ENCODE results near the gene GPR152. TPM values are rescaled to one million over a fixed set of nuclear protein-coding genes. Genes with fewer than 3 reads are reported as not detected.

The GPR152 gene
- total RNA-seq, 1 experiment from 2014 or later = not detected

DNA sequence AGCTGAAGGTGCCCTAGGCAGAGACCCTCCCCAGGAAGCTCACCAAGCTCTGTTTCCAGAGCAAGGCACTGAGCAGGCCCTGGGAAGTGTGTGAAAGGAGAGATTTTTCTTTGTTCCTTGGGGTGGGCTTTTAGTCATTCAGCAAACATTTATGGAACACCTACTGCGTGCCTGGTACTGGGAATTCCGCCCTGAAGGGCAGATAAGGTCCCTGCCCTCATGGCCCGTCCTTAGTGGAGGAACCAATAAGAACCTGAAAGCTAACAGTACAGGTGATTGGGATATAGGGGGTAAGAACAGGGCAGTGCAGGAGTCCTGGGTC lies 12.6 kb upstream of the GPR152 start:
- Histone ChIP-seq H3K4me3 (replicated peaks in 1 of 2; ENCODE audit: low read depth in 1 of 2, low read length in 2 of 2) (peak overlapping the region; percentile 87 to 96), H3K9me3 (ENCODE audit: control insufficient read depth in 1 of 2, insufficient read depth in 1 of 2, low read depth in 1 of 2, low read length in 2 of 2) (no peaks in the 10 kb centered on the region), H3K27ac (ENCODE audit: low read depth, low read length) (peak overlapping the region; percentile 98), H2AFZ (ENCODE audit: low read depth, low read length, poor library complexity, severe bottlenecking) (no peak overlapping the region), H3K9me2 (ENCODE audit: insufficient read depth) (no peaks in the 10 kb centered on the region), H3K4me1 (ENCODE audit: control insufficient read depth in 1 of 2, insufficient read depth in 2 of 2, low read length in 2 of 2) (peaks cover 35 to 59% of the 10 kb centered on the region in 2 experiments), H3K9ac (ENCODE audit: low read length) (peak overlapping the region; percentile 97), H4K20me1 (ENCODE audit: insufficient read depth) (no peaks in the 10 kb centered on the region), H3K27me3 (ENCODE audit: insufficient read depth, low read length) (no peaks in the 10 kb centered on the region), H3K4me2 (ENCODE audit: low read length) (peak overlapping the region; percentile 100), H3K79me2 (ENCODE audit: insufficient read depth, low read length) (peaks cover 15% of the 10 kb centered on the region; the same call in 1 of the 2 replicates), H3K36me3 (ENCODE audit: control insufficient read depth in 1 of 2, insufficient read depth in 2 of 2, low read length in 2 of 2) (no peaks in the 10 kb centered on the region)
- TF ChIP-seq FOSL1 (IDR thresholded peaks at IDR 0.05; ENCODE audit: low read depth) (no peak), POLR2AphosphoS5 (IDR thresholded peaks at IDR 0.05; ENCODE audit: low read depth, low read length) (no peak), JUND (IDR thresholded peaks at IDR 0.05) (no peak), POLR2A (IDR thresholded peaks at IDR 0.05; ENCODE audit: borderline replicate concordance, extremely low read depth, insufficient read depth, insufficient read length) (no peak), RAD21 (IDR thresholded peaks at IDR 0.05; ENCODE audit: low read depth) (no peak), SP1 (IDR thresholded peaks at IDR 0.05; ENCODE audit: low read depth) (no peak), ELF1 (IDR thresholded peaks at IDR 0.05; ENCODE audit: borderline replicate concordance, low read depth) (no peak), EGR1 (IDR thresholded peaks at IDR 0.05; ENCODE audit: low read depth) (no peak), SIN3A (IDR thresholded peaks at IDR 0.05; ENCODE audit: low read depth) (no peak), EZH2phosphoT487 (IDR thresholded peaks at IDR 0.05; ENCODE audit: borderline replicate concordance) (no peak)
- TF ChIP-seq, protein P1, sequence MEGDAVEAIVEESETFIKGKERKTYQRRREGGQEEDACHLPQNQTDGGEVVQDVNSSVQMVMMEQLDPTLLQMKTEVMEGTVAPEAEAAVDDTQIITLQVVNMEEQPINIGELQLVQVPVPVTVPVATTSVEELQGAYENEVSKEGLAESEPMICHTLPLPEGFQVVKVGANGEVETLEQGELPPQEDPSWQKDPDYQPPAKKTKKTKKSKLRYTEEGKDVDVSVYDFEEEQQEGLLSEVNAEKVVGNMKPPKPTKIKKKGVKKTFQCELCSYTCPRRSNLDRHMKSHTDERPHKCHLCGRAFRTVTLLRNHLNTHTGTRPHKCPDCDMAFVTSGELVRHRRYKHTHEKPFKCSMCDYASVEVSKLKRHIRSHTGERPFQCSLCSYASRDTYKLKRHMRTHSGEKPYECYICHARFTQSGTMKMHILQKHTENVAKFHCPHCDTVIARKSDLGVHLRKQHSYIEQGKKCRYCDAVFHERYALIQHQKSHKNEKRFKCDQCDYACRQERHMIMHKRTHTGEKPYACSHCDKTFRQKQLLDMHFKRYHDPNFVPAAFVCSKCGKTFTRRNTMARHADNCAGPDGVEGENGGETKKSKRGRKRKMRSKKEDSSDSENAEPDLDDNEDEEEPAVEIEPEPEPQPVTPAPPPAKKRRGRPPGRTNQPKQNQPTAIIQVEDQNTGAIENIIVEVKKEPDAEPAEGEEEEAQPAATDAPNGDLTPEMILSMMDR (IDR thresholded peaks at IDR 0.05 in 2 of 3, conservative IDR thresholded peaks at IDR 0.05 in 1 of 3; ENCODE audit: borderline replicate concordance in 1 of 3, insufficient read depth in 1 of 3, low read depth in 2 of 3, low read length in 2 of 3) = no peak
- ChIA-PET RAD21 (ENCODE audit: low non-redundant PET in 1 of 2, low total read pairs in 2 of 2, uncharacterized antibody in 2 of 2, unreplicated experiment in 2 of 2) (interaction anchor here in 1 of 2 experiments (0.6 kb wide), 1 partner anchor 73 kb away, joined by 3 read pairs; the partner anchor contains the start of gene RAD9A), CTCF (no interaction called here), POLR2A (no interaction called here)
- intact Hi-C loops (cut with micrococcal nuclease) = loop anchor here (2.0 to 5.0 kb wide), 2 partner anchors 36 to 113 kb away; partner anchors contain the start of genes POLD4 and RPS6KB2
- peak; percentile 4 for ATAC-seq
- DNase-seq (ENCODE audit: low read depth, low spot score) = no peak
- no TSS peak for BruUV-seq (replicated peaks)

Measured in HCT116 (cell line).